GM13977 (cell line): Measurements from ENCODE around the gene GABPB2.
A peak's percentile ranks its signal among the peaks of the same experiment; 100 is the strongest.

Experiments used
- DNase-seq: peaks from one replicate; pipeline ENCODE4 v3.0.0; 2012; ENCODE audit warnings: low spot score
- CTCF ChIP-seq: IDR thresholded peaks from 2 replicates; pipeline ENCODE4 v1.5.1; 2012; ENCODE audit warnings: mild to moderate bottlenecking, control low read depth; ENCODE audit not compliant: insufficient read depth; ENCODE audit errors: extremely low read depth, missing control alignments
- in situ Hi-C: fragments of 300-500 bp; cut with MboI; formaldehyde crosslinking; loops from one replicate; pipeline ENCODE4 v1.12.0; 2022; ENCODE audit warnings: low sequenced_read_pairs, low pct_unique_long_range_greater_than_20kb, mixed read lengths, inconsistent platforms; ENCODE audit not compliant: unreplicated experiment

The GABPB2 gene

GRCh38 chr1:151131701-151132334 lies 61.3 kb downstream of the GABPB2 start:
- DNase-seq: no peak
- TF ChIP-seq CTCF: no peak
- in situ Hi-C loops: no loop called here

- in situ Hi-C loops: no loop called here
- no peak for DNase-seq
- no peak for TF ChIP-seq CTCF
Measured at GRCh38 chr1:151132335-151133017, 61.9 kb downstream of the GABPB2 start.

- DNase-seq: no peak
- in situ Hi-C loops: no loop called here
- TF ChIP-seq CTCF: no peak
Measured at GRCh38 chr1:151133018-151133806, 62.7 kb downstream of the GABPB2 start.

GRCh38 chr1:151134396-151134795 lies 63.8 kb downstream of the GABPB2 start:
- no peak for DNase-seq
- TF ChIP-seq CTCF: no peak
- in situ Hi-C loops: no loop called here

- no peak for DNase-seq
- TF ChIP-seq CTCF: no peak
- in situ Hi-C loops: no loop called here
Measured at GRCh38 chr1:151134991-151135390, 64.4 kb downstream of the GABPB2 start.

- peak; percentile 25 for TF ChIP-seq CTCF
- no peak for DNase-seq
- in situ Hi-C loops: no loop called here
Measured at GRCh38 chr1:151135433-151136385, 65.1 kb downstream of the GABPB2 start.
